GM12801 (cell line): ENCODE measurements around the gene IL5RA.

Source experiments
- TF ChIP-seq, protein P1 (sequence below): IDR thresholded peaks from one replicate; pipeline ENCODE4 v1.5.1; 2011; ENCODE audit warnings: control low read depth; ENCODE audit not compliant: insufficient read length; ENCODE audit errors: extremely low read depth

IL5RA gene, protein sequence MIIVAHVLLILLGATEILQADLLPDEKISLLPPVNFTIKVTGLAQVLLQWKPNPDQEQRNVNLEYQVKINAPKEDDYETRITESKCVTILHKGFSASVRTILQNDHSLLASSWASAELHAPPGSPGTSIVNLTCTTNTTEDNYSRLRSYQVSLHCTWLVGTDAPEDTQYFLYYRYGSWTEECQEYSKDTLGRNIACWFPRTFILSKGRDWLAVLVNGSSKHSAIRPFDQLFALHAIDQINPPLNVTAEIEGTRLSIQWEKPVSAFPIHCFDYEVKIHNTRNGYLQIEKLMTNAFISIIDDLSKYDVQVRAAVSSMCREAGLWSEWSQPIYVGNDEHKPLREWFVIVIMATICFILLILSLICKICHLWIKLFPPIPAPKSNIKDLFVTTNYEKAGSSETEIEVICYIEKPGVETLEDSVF

DNA sequence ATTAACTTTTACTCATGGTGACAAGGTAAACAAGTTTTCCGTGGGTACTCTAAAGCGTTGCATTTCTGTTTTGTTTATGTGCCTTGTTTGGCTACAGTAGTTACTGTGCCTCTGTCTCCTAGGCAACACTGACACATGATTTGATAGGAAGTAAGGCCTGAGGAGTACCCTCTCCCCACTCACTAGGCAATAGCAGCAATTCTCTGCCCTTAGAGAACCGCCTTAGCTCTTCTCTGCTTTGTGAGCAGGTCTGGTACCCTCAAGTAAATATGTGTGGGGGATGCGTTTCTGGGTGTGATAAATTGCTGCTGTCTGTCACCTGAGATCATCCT, at the start of gene IL5RA:
Gene IL5RA, minus strand, starts transcription at position 76 of the 332 bp plus-strand sequence. CDS start 5,390 bp downstream, outside the sequence.
- TF ChIP-seq, protein P1, sequence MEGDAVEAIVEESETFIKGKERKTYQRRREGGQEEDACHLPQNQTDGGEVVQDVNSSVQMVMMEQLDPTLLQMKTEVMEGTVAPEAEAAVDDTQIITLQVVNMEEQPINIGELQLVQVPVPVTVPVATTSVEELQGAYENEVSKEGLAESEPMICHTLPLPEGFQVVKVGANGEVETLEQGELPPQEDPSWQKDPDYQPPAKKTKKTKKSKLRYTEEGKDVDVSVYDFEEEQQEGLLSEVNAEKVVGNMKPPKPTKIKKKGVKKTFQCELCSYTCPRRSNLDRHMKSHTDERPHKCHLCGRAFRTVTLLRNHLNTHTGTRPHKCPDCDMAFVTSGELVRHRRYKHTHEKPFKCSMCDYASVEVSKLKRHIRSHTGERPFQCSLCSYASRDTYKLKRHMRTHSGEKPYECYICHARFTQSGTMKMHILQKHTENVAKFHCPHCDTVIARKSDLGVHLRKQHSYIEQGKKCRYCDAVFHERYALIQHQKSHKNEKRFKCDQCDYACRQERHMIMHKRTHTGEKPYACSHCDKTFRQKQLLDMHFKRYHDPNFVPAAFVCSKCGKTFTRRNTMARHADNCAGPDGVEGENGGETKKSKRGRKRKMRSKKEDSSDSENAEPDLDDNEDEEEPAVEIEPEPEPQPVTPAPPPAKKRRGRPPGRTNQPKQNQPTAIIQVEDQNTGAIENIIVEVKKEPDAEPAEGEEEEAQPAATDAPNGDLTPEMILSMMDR, result no peak

DNA sequence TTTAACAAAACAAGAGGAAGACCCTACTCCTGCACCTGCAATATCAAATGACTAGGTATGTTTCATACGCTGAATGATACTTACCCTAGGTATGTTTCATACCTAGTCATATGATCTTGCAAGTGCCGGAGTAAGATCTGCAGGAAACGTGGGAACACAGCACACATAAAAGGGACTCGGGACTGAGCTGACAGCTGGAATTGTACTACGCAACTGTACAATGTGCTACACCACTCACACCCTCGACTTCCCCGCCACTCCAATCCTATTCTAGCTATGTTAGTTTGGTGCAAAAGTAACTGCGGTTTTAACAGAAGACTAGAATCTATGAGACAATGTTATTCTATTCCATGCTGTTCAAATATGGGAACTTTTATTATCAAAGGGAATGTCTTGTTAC, 47.3 kb upstream of the IL5RA start:
- TF ChIP-seq, protein P1, result no peak

DNA sequence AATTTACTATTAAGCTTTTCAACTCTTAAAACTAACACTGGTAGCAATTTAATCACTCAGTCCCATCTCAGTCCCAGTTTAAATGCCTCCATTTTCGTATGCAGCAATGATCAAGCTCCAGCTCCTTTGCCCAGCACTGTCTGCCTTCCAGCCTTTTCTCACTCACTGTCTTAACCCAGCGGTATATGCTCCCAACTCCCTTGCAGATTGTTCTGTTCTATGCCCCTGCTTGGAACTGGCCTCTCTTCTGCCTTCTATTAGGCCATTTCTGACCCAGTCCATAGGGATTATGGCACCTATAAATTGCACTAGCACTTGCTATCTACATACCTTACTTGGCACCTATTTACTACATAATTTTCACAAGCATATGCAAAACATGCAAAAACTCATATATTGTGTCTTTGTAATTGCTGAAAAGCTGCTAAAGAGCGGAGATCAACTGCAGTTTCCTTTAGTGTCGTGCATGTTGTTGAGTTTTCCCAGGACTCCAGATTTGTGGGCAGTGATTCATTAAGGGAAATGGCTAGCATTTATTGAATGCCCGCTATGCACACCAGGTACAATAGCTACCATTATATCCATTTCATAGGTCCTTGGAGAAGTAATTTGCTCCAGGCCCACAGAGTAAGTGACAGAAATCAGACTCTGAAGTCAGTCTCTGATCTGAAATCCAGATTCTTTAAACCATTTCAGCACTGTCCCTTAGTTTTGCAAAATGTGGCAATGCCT, 44.9 kb upstream of the IL5RA start:
- TF ChIP-seq, protein P1, result no peak

DNA sequence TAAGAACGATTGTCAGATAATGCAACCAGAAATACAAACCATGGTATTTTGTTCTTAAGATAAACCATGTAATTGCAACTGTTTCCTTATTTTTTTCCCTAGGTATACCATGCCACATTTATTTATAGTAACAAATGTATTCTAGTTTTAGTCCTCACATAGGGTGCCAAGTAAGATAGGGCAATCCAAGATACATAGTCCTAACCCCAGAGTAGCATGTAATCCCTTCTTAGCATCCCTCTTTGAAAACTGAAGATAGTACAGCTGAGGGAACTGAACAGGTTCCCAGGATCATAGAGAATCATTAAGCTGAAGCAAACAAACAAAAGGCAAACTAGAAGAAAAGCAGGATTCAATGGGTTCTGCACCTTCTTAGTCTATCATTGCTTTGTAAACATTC, 41.3 kb upstream of the IL5RA start:
- TF ChIP-seq, protein P1, result no peak

DNA sequence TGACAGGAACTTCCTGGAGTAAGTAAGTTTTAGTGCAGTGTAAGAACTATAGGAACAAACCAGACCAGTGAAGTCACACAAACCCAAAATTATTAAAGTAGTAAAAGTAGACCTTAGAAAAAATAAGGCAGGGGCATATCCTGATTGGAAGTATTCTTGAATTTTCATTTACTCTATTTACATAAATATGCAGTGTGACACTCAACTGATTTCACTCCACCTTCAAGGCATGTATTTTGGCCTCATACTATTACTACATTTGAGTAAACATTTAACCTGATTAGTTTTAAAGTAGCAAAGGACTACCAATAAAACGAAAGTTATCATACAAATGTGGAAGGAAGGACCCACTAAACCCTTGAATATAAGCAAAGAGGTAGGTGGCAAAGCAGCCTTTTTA, 39.4 kb upstream of the IL5RA start:
- TF ChIP-seq, protein P1, result no peak

DNA sequence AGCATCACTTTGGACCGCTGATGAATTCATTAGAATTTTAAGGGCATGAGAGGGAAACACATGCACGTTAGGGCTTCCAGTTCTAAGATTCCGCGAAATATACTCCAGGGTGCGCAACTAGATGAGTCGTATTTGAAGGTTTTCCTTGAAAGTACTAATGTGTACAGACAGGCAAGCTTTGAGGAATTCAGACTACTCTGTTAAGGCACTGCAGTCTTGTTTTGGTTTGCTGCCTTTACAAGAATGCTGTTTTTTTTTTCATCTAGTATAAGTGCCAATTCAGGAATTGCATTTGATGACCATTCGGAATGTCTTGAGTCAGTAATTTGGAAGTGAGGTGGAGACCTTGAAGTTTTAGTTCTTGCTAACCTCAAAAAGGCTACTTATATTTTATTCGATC, 35.7 kb upstream of the IL5RA start:
- TF ChIP-seq, protein P1, result no peak

DNA sequence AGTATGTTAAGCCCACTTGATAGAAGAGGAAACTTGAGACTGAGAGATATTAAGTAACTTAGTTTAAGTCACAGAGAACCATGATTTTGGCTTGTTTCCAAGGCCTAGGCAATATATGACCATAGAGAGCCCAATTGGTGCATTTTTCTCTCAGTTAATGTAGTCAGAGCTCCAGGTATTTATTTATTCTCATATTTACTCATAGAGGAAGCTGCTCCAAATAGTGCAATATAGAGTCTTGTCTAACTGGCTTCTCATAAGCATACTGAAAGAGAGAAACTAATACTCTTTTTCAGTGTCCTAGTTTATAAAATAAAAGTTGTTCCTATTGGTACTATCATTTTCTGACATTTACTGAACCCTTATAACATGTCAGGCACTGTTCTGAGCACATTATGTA, 31.8 kb upstream of the IL5RA start:
- TF ChIP-seq, protein P1, result no peak
